Hepatocyte (in vitro differentiated cells): Measurements from ENCODE around the gene ENTPD2.

Experiments
- CTCF ChIP-seq: fragments of 200-600 bp; sonication (generic); IDR thresholded peaks from 2 replicates; pipeline ENCODE4 v1.5.1; 2016; ENCODE audit warnings: antibody characterized with exemption, mild to moderate bottlenecking; ENCODE audit not compliant: poor library complexity
- EZH2 ChIP-seq: fragments of 200-600 bp; sonication (generic); IDR thresholded peaks from 2 replicates; pipeline ENCODE4 v1.6.1; 2016; ENCODE audit warnings: antibody characterized with exemption, mild to moderate bottlenecking, borderline replicate concordance
- EZH2phosphoT487 ChIP-seq: fragments of 200-600 bp; sonication (generic); IDR thresholded peaks from one replicate; pipeline ENCODE4 v1.6.1; 2018; ENCODE audit warnings: antibody characterized with exemption, mild to moderate bottlenecking, low read depth, moderate library complexity; ENCODE audit not compliant: unreplicated experiment, severe bottlenecking

GRCh38 chr9:137052998-137053943 is 590 bp downstream of the ENTPD2 start:
- TF ChIP-seq CTCF (no peak), EZH2 (no peak), EZH2phosphoT487 (no peak)
